NCI-H2029 (cell line): ENCODE results near the gene SPAG17.

Experiments
- DNase-seq: peaks from one replicate; lab custom pipeline; 2025; lab: John Stamatoyannopoulos, UW

The SPAG17 gene

DNA sequence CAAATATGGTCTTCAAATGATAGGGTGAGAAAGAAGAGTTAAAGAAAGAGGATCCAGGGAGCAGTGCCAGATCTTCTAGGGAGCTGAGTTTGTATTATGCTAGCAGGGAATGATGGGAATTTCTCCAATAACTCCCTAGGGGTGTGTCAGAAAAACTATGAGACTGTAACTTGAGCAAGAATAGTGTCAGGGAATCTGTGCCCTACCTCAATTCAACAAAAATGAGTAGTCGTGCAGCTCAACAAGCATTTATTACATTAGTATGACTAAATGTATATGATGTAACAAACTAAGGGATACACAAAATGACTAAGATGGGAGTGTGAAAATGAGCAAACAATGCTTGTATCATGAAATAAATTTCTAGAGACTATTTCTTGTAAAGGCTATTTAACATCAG is 24.2 kb downstream of the SPAG17 start:
- DNase-seq = no peak

DNA sequence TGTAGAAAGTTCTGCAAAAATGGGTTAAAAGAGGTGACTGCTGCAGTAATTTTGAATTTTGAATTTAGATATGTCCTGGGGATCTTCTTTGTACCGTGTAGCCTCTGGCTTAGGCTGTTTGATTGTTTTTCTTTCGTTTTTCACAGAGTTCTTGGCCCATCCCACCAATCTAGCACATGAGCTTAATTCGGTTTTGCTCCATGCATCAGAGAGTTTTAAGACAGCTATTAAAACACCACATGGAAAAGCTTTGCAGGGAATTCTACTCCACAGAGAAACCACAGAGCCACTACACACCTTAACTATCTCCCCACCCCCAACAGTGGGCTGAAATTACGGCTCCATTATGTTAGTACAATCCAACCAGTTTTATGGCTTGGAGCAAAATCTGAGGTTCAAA is 25.5 kb downstream of the SPAG17 start:
- no peak for DNase-seq

DNA sequence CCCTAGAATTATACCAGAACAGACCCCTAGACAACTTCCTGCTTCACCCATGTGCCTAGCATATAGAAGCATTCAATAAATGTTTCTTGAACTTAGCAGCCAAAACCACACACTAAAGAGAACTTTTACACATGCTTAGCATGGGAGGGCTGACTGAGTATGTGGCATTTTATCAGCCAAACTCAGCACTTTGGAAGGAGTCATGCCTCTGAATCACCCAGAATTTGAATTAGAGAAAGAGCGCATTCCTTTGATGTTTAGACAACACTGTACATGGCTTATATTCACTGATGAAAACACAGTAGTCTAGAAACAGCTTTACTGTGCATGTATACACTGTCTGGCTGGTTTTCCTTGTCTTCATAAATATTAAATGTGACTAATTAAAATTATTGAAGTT is 26.1 kb downstream of the SPAG17 start:
- DNase-seq = no peak

DNA sequence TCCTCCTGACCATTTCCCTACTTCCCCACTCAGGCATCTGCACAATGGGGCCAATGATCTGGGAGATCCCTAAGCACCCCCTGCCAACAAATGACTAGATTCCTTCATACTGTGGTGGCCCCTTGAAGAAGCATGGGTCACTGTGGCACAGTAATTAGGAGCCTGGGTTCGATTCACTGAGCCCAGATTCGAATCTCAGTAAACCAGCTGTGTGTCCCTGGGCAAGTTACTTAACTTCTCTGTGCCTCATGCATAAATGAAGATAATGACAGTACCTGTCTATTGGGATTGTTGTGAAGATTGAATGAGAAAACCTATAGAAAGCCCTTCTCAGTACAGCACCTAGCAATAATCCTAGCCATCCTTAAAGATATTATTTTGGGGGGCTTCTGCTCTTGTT is 27.5 kb downstream of the SPAG17 start:
- no peak for DNase-seq

DNA sequence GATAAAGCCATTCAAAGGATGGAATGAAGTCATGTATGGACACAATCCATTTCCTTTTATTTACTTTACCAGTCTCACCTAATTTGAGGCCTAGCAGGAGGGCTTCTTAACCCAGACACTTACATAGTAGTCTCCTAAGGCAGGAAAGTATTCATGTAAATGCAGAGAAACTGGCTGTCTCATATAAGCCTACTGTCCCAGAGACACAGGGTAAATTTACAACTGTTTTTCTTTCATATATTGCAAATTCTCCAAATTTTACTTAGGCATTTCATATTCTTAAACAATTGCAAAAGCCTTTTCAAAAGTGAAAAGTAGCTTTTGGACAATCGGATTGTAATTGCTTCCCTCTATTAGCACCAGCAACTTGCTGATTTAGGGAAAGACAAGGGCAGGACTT is 29.9 kb downstream of the SPAG17 start:
- DNase-seq = no peak

DNA sequence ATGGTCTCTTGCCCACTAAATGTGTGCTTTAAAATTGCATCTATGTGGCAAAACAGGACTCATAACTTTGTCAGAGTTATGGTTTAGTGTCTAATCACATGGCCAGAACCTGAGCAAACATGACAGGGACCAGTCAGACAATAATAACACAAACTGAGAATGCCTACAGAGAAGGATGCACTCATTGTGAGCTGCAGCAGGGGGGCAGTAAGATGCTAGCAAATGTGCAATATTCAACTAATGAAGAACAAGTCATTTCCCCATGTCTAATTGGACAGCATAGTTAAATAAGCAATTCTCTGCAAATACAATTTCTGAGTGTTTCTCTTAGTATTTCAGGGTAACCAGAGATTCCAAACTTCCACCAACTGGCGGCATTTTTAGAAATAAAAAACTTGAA is 30.8 kb downstream of the SPAG17 start:
- DNase-seq = no peak

DNA sequence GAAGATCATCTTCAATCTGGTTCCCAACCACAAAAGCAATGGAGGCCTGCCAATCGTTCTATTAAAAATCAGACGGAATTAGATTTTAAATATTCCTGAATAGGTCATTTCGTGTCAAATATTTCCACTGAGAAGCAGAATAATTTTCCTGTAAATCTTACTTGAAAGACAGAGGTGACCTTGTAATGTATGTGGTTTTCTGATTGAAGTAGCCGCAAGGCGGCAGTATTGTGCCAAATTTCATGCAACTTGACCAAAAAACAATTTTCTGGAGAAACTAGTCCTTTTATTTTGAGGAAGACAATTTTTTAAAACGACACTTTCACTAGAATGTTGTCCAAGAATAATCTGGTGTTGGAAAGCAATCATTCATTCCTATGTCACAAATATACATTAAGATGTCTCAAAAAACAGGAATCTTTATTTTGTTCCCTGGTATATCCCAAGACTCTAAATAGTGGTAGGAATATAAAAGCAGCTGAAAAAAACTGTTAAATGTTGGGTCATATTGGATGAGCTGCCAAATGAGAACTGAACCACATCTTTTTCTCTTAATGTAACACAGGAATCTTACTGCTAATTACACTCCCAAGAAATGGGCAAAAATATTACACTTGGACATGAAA is 33.6 kb downstream of the SPAG17 start:
- no peak for DNase-seq

DNA sequence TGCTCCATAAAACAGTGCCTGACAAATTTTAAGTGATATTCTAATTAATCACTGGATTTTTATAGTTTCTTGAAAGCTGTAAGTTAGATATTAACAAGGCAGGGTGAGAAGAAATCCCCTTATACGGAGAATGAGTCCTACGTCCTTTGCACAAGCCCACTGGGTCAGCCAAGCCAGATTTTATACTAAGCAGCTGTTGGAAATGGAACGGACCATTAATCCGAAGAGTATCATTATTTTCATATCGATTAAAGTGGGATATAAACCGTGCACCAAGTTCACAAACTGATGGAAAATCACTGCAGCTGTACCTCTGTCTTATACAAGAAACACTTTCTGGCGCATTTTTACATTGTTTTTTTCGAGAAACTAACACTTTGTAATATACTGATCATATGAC is 35.2 kb downstream of the SPAG17 start:
- DNase-seq = no peak

DNA sequence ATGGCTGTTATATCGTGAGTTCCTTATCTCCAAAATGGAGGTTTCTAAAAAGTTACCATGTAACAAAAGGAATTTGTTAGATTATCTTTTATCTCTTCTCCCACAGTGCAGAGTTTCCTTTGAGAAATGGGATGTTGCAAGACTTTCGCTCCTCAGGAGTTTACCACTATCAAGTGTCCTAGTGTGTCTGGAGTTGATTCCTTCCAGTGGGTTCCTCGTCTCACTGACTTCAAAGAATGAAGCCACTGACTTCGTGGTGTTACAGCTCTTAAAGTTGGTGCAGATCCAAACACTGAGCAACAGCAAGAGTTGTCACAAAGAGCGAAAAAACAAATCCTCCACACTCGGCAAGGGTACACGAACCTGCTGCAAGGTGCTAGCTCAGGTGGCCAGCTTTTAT is 37.0 kb downstream of the SPAG17 start:
- DNase-seq = no peak

DNA sequence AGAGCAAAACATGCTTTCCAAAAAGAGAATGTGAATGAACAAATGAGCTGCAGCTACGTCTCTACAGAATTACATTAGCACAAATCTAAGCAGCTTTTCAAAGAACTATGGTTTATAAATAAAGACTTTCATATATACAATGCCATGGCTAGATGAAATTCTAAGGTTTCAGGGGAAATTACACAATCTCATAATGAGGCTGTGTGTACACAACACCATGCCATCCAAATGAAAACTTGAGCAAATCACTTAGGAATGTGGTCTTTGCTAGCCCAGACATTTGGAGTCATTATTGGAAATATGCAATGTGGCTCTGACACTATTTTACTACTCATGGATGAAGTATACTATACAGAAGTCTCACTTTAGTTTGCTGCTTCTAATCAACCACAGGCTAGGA is 37.5 kb downstream of the SPAG17 start:
- no peak for DNase-seq

DNA sequence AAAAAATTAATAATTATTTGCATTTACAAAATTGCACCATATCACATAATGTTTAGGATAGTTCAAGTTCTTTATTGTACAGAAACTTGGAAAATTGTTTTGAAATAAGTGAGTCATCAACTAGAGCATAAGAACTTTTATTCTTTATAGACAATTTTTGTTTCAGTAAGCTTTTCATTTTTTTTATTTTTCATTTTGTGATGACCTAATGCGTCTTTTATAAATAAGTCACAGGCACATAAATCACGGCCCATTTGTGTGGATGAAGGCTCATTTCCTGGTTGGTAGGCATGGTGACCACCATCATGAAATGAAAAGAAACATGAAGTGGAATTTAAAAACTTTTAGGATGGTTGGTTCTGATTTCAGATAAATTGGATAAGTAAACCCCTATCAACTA is 39.3 kb downstream of the SPAG17 start:
- DNase-seq = no peak

DNA sequence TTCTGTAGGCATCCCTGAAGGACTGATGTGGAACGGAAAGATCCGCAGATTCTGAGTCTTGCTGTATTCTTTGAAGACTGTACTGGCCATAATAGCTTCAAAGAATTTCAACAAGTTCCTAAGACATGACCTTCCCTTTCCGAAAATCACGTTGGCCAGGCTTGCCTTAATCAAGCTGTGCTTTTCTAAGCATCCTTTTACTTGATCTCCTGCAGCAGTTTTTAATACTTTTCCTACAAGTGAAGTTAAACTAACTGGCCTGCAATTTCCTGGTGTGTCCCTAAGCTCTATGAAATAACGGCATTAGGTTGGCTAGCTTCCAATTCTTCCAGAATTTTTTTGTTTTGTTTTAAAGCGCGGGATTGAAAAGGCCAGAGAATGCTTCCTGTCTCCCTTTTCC is 40.3 kb downstream of the SPAG17 start:
- DNase-seq = no peak

DNA sequence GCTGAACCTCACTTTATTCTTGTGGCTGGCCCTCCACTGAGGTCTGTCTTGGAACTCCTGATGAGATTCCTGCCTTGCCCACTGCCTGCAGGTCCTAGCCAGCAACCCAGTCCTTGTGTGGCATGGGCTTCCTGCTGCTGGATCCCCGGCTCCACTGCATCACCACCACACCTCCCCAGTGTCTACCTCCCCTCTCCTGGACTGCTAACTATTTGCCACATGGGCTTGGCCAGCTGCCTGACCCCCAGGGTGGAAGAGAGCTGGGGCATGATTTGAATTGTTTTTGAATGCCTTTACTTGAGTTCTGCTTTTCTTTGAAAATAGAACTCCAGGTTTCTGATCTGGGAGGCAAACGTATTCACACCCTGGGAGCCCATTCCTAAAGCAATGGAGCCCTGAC is 41.2 kb downstream of the SPAG17 start:
- no peak for DNase-seq

DNA sequence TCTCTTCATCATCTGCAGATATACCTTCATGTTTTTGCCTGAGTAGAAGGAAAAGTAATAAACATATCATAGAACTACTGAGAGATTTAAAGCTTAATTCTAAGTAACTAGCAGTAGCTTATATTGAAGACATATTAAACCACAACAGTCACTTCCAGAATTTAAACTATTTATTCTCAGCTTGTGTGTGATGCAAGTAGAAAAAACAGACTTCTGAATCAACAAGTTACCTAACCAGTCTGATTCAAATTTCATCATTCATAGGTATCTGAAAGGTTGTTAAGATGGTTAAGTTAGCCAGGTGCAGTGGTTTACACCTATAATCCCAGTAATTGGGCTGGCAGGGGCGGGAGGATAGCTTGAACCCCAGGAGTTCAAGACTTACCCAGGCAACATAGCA is 41.9 kb downstream of the SPAG17 start:
- no peak for DNase-seq

DNA sequence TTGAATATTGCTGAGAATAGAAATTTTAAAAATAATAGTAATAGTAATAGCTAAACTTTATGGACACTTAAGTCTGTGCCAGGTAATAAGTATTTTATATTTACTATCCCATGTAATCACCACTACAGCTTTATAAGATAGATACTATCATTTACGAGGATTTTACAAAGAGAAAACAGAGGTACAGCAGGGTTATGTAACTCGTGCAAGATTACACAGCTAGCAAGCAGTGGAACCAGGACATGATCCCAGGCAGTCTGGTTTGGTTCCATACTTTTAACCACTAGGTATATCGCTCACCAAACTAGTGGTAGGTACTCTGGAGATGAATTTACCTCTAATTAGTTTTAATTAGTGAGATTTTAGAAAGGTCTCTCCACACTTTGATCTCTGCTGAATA is 42.5 kb downstream of the SPAG17 start:
- no peak for DNase-seq

DNA sequence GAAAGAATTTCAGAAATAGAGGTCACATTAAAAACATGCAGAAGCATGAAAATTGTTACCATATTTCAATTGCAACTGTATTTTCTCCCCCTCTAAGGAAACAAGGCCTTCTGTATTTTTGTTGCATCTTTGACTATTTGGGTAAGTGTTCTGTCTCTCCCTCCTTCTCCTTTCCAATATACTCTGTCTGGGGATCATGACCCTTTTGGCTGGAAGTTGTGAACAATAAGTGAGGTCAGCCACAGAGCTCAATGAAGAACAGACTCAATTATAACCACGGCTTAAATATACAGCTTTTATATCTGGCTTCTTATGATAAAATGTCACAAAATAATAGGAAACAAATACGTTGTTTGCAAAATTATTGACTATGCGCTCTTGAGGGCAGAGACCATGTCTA is 47.1 kb downstream of the SPAG17 start:
- DNase-seq = no peak

DNA sequence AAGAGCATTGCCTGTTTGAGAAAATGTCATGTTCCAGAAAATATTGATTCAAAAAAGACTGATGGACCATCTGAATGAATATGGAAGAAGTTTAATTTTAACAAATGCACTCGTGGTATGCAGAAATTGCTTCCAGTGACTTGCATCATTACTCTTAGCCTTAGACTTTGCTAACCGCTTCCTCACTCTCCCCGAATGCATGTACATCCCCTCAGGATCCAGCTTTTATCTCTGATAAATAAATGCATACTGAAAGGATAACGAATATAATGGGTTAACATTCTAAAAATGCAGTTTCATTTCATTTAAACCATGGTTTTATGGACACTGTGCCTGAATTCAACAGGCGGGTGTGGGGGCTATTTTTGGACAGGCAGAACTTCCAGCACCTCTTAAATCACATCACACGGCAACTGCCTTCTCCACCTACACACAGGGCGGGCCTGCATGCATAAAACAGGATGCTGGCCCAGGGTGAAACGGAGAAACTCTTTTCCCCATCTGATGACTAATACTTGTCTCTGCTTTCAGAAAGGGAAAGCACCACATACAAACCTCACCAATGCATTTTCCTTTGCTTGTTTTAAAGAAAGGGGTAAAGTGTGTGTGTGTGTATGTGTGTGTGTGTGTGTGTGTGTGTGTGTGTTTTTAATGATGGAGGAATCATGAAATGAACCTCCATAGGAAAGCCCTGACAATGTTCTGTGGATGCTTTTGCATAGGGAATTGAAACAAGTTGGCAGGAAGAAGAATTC is 48.7 kb downstream of the SPAG17 start:
- no peak for DNase-seq

DNA sequence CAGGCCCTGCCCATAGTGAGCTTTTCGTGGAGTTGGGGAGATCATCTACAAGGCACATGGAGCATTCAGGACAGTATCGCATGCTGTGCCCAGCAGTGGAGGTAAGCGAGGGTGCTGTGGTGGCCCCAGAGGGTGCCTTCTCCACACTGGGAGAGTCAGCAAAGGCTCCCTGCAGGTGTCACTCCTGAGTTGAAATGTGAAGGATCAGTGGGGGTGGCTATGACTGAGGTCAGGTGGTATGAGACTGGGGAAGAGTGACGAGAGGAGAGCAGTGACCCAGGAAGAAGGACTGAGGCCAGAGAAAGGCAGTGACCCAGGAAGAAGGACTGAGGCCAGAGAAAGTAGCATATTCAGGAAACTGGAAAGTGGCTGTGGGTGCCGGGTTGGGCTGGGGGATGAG is 53.0 kb downstream of the SPAG17 start:
- DNase-seq = no peak

DNA sequence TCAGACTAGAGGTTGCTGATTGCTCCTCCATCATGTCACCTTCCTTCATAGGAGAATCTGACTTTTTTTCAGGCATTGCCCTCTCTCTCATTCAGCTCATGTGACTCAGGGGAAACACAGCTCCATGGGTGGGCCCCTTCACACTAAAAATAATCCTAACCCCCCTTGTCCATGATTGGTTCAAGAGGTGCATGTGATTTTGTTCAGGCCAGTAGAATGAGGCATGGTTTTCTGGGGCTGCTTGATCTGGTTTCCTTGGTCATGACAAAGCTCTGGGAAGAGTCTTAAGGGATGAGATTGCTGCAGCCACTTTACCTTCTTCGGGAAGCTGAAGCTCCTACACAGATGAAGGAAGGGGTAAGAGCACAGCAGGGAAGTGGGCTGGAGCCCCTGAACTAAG is 56.3 kb downstream of the SPAG17 start:
- DNase-seq = no peak

DNA sequence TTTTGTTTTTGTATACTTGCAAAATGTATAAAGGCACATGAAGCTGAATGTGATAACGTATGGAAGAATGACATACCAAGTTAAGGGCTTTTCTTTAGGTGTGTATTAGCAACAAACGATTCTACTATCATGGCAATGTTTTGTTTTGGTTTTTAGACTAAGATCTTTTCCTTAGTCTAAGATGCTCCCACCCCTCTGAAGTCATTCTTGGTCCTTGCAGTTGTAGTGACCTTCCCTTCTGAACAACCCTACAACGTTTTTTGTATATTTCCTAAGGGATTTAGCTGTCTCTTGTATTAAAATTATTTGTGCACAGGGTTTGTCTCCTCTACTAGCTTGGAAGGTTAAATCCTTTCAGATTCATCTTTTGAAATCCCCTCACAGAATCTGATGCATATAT is 61.0 kb downstream of the SPAG17 start:
- DNase-seq = no peak

DNA sequence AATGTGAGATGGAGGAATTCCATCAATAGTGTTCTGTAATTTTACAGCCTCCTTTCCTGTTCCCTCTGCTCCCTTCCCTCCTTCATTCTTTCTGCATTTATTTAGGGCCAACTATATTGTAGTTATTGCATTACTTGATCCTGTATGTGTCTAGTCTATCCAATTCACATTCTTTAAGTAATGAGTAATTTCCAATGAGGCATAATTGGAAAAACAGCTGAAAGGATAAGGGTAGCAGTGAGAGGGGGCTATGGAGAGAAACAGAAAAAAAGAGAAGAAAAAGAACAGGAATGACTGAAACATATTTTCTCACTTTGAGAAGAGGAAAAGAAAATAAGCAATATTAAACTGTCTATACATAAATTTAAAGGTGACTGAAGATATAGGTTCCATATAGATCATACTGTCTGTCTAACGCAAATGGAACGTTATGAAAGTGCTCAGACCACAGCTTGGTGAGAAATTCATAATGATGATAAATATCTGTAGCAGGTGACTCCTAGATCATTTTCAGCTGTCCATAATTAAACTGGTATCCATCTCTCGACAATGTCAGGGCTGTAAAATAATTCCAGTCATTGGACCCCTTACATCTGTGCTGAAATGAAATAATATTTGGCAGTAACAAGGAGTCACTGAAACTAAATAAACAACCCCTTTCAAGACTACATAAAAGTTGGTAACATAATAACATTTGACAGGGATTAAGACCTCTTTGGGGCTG is 61.8 kb downstream of the SPAG17 start:
- DNase-seq = no peak

DNA sequence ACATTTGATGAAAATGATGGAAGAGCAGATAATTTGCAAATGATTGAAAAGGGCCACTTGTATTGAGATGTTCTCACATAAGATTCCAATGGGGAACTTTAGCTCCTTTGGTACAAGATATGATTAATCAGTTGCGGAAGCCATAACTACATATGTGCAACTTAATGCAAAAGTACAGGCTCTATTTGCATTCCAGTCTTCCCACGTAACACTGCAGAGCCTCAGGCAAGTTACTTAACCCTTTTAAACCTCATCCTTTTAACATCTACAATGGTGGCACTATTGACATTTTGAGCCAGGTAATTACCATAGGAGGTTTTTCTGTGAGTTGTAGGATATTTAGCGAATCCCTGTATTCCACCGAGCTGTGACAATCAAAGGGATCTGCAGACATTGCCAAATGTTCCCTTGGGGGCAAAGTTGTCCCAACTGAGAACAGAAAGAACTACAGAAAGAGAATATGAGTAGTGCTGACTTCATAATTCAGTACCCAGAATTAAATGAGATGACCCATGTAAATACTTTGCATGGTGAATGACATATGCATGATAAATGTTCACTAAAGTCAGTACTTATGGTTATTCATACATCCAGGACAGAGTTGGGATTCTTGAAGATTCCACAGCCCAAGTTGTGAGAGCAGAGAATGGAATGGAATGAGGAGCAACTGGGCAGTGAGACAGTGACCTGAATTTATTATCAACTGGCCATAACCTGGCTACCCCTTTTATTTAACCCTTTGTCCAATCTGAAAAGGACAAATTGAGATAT is 62.6 kb downstream of the SPAG17 start:
- no peak for DNase-seq
